Activated gamma-delta T cell treated with anti-CD3 and anti-CD28 coated beads, Interleukin-2, amount 50 U/mL, for 16 hours (primary cell): ENCODE measurements around the gene RECK.
"Not testable (repeated sequence)": the region's sequence is repeated elsewhere in the genome, so short reads cannot be mapped to it uniquely, and the experiment has no call there.

Source experiments
- DNase-seq: peaks from one replicate; pipeline ENCODE4 v3.0.0-alpha.2; 2020; ENCODE audit warnings: low read depth

Gene RECK

GRCh38 chr9:36074055-36074454 is 37.3 kb downstream of the RECK start:
- no peak for DNase-seq

DNA sequence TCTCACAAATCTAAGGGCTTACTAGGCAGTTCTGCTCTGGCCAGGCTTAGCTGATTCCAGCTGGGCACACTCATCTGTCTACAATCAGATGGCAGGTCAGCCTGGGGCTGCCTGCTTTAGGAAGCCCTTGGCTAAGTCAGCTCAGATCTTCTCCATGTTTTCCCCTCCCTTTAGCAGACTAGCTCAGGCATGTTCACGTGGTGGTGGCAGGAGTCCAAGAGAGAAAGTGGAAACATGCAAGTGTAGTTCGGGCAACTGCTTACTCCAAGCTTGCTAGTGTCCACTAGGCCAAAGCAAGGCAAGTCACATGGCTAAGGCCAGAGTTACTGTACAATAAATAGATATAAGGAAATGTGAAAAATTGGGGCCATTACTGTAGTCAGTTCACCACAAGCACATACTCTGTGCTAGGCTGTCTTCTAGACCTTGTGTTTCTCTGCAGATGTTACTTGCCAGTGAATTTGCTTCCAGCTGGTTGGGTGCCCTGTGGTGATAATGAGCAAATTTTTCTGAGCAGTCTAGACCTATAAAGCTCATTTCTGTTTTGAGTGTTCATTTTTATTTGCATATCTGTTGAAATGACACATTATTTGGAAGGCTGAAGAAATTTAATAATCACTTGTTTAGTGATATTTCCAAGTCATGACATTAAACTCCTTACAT is 38.3 kb downstream of the RECK start:
- DNase-seq: no peak

DNA sequence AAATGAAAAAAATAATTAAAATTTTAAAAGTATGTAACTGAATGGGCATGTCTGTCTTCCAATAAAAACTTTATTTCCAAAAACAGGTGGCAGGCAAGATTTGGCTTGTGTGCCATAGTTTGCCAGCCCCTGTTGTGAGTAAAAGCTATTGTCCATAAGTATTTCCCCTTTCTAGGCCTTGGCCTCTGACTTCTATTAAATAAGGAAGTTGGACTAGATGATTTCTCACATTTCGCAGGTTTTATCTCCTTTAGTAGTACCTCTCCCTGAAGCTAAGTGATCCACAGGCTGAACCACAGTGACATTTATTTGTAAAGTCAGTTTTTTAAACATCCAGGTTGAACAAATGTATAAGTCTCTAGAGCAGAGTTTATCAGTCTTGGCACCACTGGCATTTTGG is 41.3 kb downstream of the RECK start:
- DNase-seq: no peak

GRCh38 chr9:36080519-36080918 is 43.8 kb downstream of the RECK start:
- DNase-seq: no peak

DNA sequence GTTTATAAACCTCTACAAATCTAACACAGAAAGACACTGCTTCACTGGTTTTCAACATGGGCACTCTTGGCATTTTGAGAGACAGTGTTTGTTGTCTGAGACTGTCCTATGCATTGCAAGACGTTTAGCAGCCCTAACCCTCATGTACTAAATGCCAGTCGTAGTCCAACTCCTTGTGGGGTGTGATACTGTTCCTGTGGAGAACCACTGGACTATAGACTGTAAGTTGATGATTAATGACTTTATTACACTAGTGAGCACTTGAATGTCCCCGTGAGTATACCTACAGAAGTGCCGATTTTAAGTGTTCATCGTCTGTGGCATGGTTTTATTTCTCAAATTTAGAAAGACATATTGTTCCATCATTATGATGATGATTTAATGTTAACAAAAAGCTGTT is 46.2 kb downstream of the RECK start:
- DNase-seq: no peak

GRCh38 chr9:36086442-36086841 is 49.7 kb downstream of the RECK start:
- DNase-seq: no peak

DNA sequence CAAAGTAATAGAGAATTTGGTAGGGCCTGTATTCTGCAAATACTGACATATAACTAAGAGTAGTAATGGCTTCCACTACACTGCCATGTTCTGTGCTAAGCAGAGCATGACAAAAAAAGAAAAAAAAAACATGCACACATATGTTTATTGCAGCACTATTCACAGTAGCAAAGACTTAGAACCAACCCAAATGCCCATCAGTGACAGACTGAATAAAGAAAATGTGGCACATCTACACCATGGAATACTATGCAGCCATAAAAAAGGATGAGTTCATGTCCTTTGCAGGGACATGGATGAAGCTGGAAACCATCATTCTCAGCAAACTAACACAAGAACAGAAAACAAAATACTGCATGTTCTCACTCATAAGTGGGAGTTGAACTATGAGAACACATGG is 50.3 kb downstream of the RECK start:
- DNase-seq: not testable (repeated sequence)

- no peak for DNase-seq
Observed at GRCh38 chr9:36088020-36088419, 51.3 kb downstream of the RECK start.

DNA sequence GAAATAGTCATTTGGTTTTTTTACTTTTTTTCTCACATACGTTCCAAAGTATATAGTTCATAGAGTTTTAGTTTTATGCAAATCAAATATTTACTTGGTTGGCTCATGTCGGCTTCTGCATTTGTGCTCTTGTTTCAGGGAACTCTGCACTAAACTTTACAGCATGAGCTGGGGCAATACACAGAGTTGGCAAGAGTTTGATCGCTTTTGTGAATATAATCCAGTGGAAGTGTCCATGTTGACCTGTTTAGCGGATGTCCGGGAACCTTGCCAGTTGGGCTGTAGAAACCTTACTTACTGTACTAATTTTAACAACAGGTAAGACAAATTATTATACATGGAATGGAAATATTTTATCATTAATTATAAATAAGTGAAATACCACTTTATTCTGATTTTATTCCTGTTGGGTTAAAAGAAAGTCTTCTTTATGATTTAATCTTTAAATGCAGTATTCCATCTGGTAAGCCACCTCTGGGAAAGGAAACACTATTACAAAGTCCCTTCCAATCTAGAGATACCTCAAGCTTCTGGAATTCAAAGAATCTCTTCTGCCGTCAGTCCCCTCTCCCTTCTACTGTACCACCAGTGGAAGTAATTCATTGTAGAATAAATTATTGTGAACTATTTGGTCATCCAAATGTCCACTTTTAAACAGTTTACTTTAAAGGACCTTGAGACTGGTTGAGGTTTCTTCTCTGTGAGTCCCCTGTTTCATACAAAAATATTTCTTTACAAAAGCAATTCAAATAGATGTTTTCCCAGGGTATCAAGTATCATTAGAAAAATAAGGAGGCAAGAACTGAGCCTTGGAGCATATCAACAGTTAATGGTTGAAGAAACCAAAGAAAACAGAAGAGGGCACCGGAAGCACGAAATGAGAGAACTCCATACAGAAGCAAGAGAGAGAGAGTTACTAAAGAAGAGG is 54.6 kb downstream of the RECK start:
- no peak for DNase-seq

DNA sequence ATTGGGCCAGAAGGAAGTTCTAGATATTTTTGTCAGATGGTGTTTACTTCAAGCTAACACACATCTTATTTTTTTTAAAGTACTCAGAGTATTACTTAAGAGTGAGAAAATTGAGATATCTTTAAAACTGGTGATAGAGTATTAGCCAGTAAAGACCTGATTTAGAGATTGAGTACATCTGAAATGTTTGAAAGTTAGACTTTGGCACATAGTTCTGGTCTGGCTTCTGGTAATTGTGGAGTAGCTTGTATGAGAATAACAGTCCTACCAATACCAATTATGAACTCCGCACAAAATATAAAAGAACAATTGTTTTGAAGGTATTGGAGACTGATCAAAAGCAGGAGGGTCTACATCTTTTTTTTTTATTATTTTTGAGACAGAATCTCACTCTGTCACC is 55.3 kb downstream of the RECK start:
- DNase-seq: no peak

- peak; percentile 2 for DNase-seq
Observed at GRCh38 chr9:36092509-36093215, 55.9 kb downstream of the RECK start.

- DNase-seq: no peak
Observed at GRCh38 chr9:36093384-36093783, 56.7 kb downstream of the RECK start.

GRCh38 chr9:36099718-36100117 is 63.0 kb downstream of the RECK start:
- DNase-seq: no peak

- no peak for DNase-seq
Observed at GRCh38 chr9:36100532-36100931, 63.8 kb downstream of the RECK start.

- DNase-seq: no peak
Observed at GRCh38 chr9:36101916-36102741, 65.4 kb downstream of the RECK start.

DNA sequence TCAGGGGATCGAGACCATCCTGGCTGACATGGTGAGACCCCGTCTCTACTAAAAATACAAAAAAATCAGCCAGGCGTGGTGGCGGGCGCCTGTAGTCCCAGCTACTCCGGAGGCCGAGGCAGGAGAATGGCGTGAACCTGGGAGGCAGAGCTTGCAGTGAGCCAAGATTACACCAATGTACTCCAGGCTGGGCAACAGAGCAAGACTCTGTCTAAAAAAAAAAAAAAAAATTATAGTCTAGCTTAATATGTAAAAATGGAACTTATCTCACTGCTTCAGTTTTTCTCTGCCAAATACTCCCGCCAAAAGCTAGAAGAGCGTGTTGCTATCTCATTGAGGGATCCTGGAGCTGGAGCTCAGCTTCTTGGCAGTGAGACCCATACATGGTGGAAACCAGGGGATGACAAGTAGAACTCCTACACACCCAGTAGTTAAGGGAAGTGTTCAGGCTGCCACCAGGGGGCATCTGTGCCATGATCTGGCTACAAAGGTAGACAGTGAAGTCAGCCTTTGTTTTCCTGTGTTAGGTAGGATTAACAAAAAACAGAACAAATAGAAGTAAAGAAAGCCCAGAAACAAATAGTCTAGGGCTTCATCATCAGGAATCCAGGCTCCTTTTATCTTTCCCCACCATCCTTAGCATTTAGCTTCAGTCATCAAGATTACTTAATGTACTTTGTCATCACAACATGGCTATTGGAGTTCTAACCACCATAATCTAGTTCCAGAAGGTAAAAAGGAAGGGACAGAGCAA is 66.2 kb downstream of the RECK start:
- DNase-seq: peak; percentile 82

- no peak for DNase-seq
Observed at GRCh38 chr9:36109071-36109470, 72.4 kb downstream of the RECK start.

DNA sequence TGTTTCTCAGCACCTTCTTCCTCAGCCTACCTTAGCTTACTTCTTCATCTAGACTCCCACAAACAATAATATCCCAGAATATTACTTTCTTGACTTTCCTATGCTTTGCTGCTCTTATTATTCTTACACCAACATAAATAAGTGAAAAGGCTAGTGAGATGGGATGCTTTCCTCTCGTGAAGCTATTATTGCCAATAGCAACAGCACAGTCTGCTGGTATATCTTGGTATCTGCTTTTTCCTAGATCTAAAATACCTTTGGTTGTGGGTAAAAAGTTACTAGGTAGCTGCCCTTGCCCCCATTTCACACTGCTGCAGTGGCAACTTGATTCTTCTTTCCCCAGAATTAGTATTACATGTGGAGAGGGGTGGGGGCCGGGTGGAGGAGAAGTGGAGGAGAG is 73.7 kb downstream of the RECK start:
- DNase-seq: no peak

DNA sequence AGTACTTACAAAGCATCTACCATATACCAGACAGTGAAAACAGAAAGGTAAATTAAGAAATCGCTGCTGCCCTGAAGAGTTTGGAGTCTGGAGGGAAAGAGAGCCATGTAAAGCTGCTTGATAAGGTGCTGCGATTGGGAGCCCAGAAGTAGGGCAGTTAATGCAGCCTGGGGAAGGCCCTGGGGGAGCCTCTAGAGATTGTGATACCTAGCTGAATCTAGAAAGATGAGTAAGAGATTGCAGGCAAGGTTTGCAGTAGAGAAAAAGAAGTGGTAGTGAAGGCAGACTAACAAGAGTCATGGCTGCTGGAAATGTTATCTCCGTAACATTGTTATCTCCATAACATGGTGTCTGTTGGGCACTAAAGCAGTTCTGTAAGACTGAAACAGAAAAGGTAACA is 75.8 kb downstream of the RECK start:
- DNase-seq: no peak

- DNase-seq: no peak
Observed at GRCh38 chr9:36113999-36114398, 77.3 kb downstream of the RECK start.

DNA sequence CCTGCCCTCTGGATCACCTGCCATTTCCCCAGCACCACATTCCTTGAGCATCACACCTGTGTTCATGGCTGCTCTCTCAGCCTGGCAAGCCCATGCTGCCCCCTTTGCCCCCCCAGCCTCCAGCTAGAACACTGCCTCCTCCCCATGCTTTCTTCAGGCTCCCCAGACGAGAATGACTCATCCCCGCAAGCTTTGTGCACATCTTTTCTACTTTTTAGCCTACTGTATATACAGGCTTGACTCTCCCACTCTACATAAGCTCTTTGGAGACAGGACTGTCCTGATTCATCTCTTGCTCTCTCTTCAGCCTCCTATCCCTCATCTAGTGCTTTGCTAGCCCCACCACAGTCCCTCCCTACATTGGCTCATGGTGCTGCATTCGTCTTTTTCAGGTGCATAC is 79.9 kb downstream of the RECK start:
- DNase-seq: no peak
